IMR-90 (cell line): ENCODE measurements around the gene ANKFY1. TPM values are rescaled to one million over a fixed set of nuclear protein-coding genes. Genes with fewer than 3 reads are reported as not detected.

Experiments used
- ATAC-seq: fragments of 200-7000 bp; cut with Tn5 transposase; 2 replicates; pipeline ENCODE4 v1.9.1; 2020; ENCODE audit warnings: low read depth, mild to moderate bottlenecking, moderate library complexity
- BruUV-seq: library from RNA; stranded (reverse); fragments of 400-500 nt; replicated peaks from 2 replicates; lab custom pipeline; 2021; lab: Mats Ljungman, UMichigan
- CTCF ChIA-PET: fragments of 300-600 bp; formaldehyde crosslinking; extraction: SDS; loops from one replicate; lab custom pipeline; 2021; ENCODE audit warnings: antibody characterized with exemption; lab: Yijun Ruan, JAX
- POLR2A ChIA-PET: fragments of 300-600 bp; sonication (Branson Sonifier 250); formaldehyde crosslinking; loops from one replicate; lab custom pipeline; 2022; ENCODE audit warnings: antibody characterized with exemption; ENCODE audit not compliant: unreplicated experiment; lab: Charles Lee
- DNase-seq: peaks from one replicate; pipeline ENCODE4 v3.0.0; 2013
- H2AFZ ChIP-seq: replicated peaks from 2 replicates; pipeline ENCODE3; 2013; ENCODE audit warnings: low read length, mild to moderate bottlenecking; ENCODE audit not compliant: poor library complexity
- H2AK5ac ChIP-seq: 2 replicates; pipeline ENCODE4 v1.6.1; 2013; ENCODE audit warnings: low read depth, low read length, inconsistent platforms
- H2AK9ac ChIP-seq: replicated peaks from 2 replicates; pipeline ENCODE3; 2013; ENCODE audit warnings: mild to moderate bottlenecking, low read depth, low read length, moderate library complexity; ENCODE audit not compliant: poor library complexity
- H2BK120ac ChIP-seq: 2 replicates; pipeline ENCODE4 v1.6.1; 2013; ENCODE audit warnings: low read depth, low read length, inconsistent platforms
- H2BK15ac ChIP-seq: 3 replicates; pipeline ENCODE4 v1.6.1; 2013; ENCODE audit warnings: low read depth, low read length, inconsistent platforms
- H2BK20ac ChIP-seq: 2 replicates; pipeline ENCODE4 v1.6.1; 2013; ENCODE audit warnings: low read depth, mild to moderate bottlenecking, inconsistent platforms, low read length, moderate library complexity
- H2BK5ac ChIP-seq: 2 replicates; pipeline ENCODE4 v1.6.1; 2013; ENCODE audit warnings: mild to moderate bottlenecking, low read depth, low read length, inconsistent platforms; ENCODE audit not compliant: poor library complexity, severe bottlenecking
- H3K14ac ChIP-seq: replicated peaks from 2 replicates; pipeline ENCODE4 v1.6.1; 2013; ENCODE audit warnings: low read depth, low read length, inconsistent platforms
- H3K18ac ChIP-seq: 2 replicates; pipeline ENCODE4 v1.6.1; 2013; ENCODE audit warnings: low read depth, low read length, control low read depth
- H3K23ac ChIP-seq: 2 replicates; pipeline ENCODE4 v1.6.1; 2013; ENCODE audit warnings: low read depth, low read length, inconsistent platforms
- H3K27ac ChIP-seq: 2 replicates; pipeline ENCODE4 v1.5.1; 2013; ENCODE audit warnings: mild to moderate bottlenecking, control low read depth, low read length; ENCODE audit not compliant: insufficient read depth
- H3K27me3 ChIP-seq: 2 replicates; pipeline ENCODE4 v1.6.1; 2013; ENCODE audit warnings: low read length; ENCODE audit not compliant: control insufficient read depth, insufficient read depth
- H3K36me3 ChIP-seq: 2 replicates; pipeline ENCODE4 v1.6.1; 2013; ENCODE audit warnings: low read length, mixed read lengths; ENCODE audit not compliant: control insufficient read depth, insufficient read depth
- H3K4ac ChIP-seq: 2 replicates; pipeline ENCODE4 v1.6.1; 2013; ENCODE audit warnings: low read depth, low read length, inconsistent platforms
- H3K4me1 ChIP-seq: 2 replicates; pipeline ENCODE4 v1.6.1; 2013; ENCODE audit warnings: low read length, mixed read lengths; ENCODE audit not compliant: control insufficient read depth, insufficient read depth
- H3K4me2 ChIP-seq: 2 replicates; pipeline ENCODE4 v1.6.1; 2013; ENCODE audit warnings: low read depth, mild to moderate bottlenecking, control low read depth, low read length, moderate library complexity
- H3K4me3 ChIP-seq: 2 replicates; pipeline ENCODE4 v1.5.1; 2013; ENCODE audit warnings: low read depth, mild to moderate bottlenecking, control low read depth, low read length, moderate library complexity; ENCODE audit not compliant: insufficient read depth
- H3K56ac ChIP-seq: 2 replicates; pipeline ENCODE4 v1.6.1; 2013; ENCODE audit warnings: low read length, inconsistent platforms; ENCODE audit not compliant: insufficient read depth; ENCODE audit errors: extremely low read depth
- H3K79me1 ChIP-seq, 2 experiments: 2 replicates each; pipeline ENCODE4 v1.6.1; 2013; ENCODE audit warnings: low read length in 2 of 2, inconsistent platforms in 1 of 2, low read depth in 1 of 2
- H3K9ac ChIP-seq: 2 replicates; pipeline ENCODE4 v1.6.1; 2013; ENCODE audit warnings: low read depth, low read length, control low read depth
- H3K9me1 ChIP-seq: 2 replicates; pipeline ENCODE4 v1.6.1; 2013; ENCODE audit warnings: low read length, inconsistent platforms; ENCODE audit not compliant: insufficient read depth
- H3K9me3 ChIP-seq: 2 replicates; pipeline ENCODE4 v1.6.1; 2013; ENCODE audit warnings: low read length; ENCODE audit not compliant: control insufficient read depth, insufficient read depth
- H4K20me1 ChIP-seq: 2 replicates; pipeline ENCODE4 v1.6.1; 2013; ENCODE audit warnings: low read length, inconsistent platforms; ENCODE audit not compliant: insufficient read depth
- H4K5ac ChIP-seq: 2 replicates; pipeline ENCODE4 v1.6.1; 2013; ENCODE audit warnings: mild to moderate bottlenecking, low read depth, low read length, control low read depth
- H4K8ac ChIP-seq, 2 experiments: 2 replicates each; pipeline ENCODE4 v1.6.1; 2013; ENCODE audit warnings: low read depth in 2 of 2, low read length in 2 of 2, control low read depth in 1 of 2, inconsistent platforms in 1 of 2
- H4K91ac ChIP-seq: 2 replicates; pipeline ENCODE4 v1.6.1; 2013; ENCODE audit warnings: low read depth, low read length, inconsistent platforms; ENCODE audit not compliant: insufficient read depth
- BHLHE40 ChIP-seq: fragments of 150-350 bp; IDR thresholded peaks from 2 replicates; pipeline ENCODE4 v1.6.1; 2016; ENCODE audit warnings: mild to moderate bottlenecking, low read depth, low read length
- CEBPB ChIP-seq: IDR thresholded peaks from 2 replicates; pipeline ENCODE4 v1.6.1; 2012; ENCODE audit warnings: low read depth, low read length, improper control_type of control experiment
- CHD1 ChIP-seq: IDR thresholded peaks from 2 replicates; pipeline ENCODE4 v1.6.1; 2012; ENCODE audit warnings: low read depth, low read length, improper control_type of control experiment
- FOS ChIP-seq: fragments of 150-350 bp; IDR thresholded peaks from 2 replicates; pipeline ENCODE4 v1.6.1; 2016; ENCODE audit warnings: low read depth, low read length
- MAFK ChIP-seq: IDR thresholded peaks from 2 replicates; pipeline ENCODE4 v1.6.1; 2012; ENCODE audit warnings: low read depth, low read length, improper control_type of control experiment
- MAZ ChIP-seq: IDR thresholded peaks from 2 replicates; pipeline ENCODE4 v1.6.1; 2012; ENCODE audit warnings: low read depth, mild to moderate bottlenecking, low read length, improper control_type of control experiment, moderate library complexity, borderline replicate concordance
- MXI1 ChIP-seq: IDR thresholded peaks from 2 replicates; pipeline ENCODE4 v1.6.1; 2012; ENCODE audit warnings: low read depth, mild to moderate bottlenecking, low read length, moderate library complexity, borderline replicate concordance
- NFE2L2 ChIP-seq: fragments of 150-350 bp; IDR thresholded peaks from 2 replicates; pipeline ENCODE4 v1.6.1; 2016; ENCODE audit warnings: low read depth, mild to moderate bottlenecking, low read length
- POLR2A ChIP-seq: IDR thresholded peaks from 2 replicates; pipeline ENCODE4 v1.6.1; 2012; ENCODE audit warnings: mild to moderate bottlenecking, low read depth, low read length
- RAD21 ChIP-seq: IDR thresholded peaks from 2 replicates; pipeline ENCODE4 v1.6.1; 2012; ENCODE audit warnings: low read length, improper control_type of control experiment
- RCOR1 ChIP-seq: IDR thresholded peaks from 2 replicates; pipeline ENCODE4 v1.6.1; 2012; ENCODE audit warnings: mild to moderate bottlenecking, low read length, improper control_type of control experiment; ENCODE audit not compliant: insufficient replicate concordance
- RFX5 ChIP-seq: IDR thresholded peaks from 2 replicates; pipeline ENCODE4 v1.8.0; 2012; ENCODE audit warnings: low read depth, mild to moderate bottlenecking, low read length, moderate library complexity
- SMC3 ChIP-seq: fragments of 150-350 bp; IDR thresholded peaks from 2 replicates; pipeline ENCODE4 v1.6.1; 2016; ENCODE audit warnings: low read depth, mild to moderate bottlenecking, antibody characterized with exemption, low read length, moderate library complexity
- WGBS, 2 experiments: methylation state at CpG; one replicate each; pipeline versions ENCODE4 v1.1.5 to v1.1.7; 2013; ENCODE audit warnings: missing lambda C conversion rate in 2 of 2; ENCODE audit not compliant: insufficient read length in 1 of 2; ENCODE audit errors: extremely low coverage in 2 of 2; 5-methylcytosine and 5-hydroxymethylcytosine counted together
- dilution Hi-C: fragments of 300-500 bp; cut with HindIII; formaldehyde crosslinking; loops from one replicate; pipeline ENCODE4 v1.14.3; 2018; ENCODE audit warnings: low sequenced_read_pairs; ENCODE audit not compliant: unreplicated experiment
- in situ Hi-C: fragments of 300-500 bp; cut with MboI; formaldehyde crosslinking; loops from 3 replicates; pipeline ENCODE4 v1.14.3; 2019; ENCODE audit warnings: low sequenced_read_pairs, inconsistent platforms, mixed read lengths
- intact Hi-C: fragments of 100-400 bp; cut with micrococcal nuclease; formaldehyde crosslinking; loops from 2 replicates; pipeline ENCODE4 v1.10.0; 2022
- polyA plus RNA-seq, 3 experiments: library from polyadenylated mRNA; depleted of rRNA; stranded (reverse); fragments of >200 nt; gene quantifications; 2 replicates each; pipeline ENCODE4 v1.2.3, GENCODE V29; 2012; ENCODE audit warnings: low replicate concordance in 1 of 3
- total RNA-seq: library from RNA; depleted of rRNA; stranded (reverse); fragments of >200 nt; gene quantifications from 2 replicates; pipeline ENCODE4 v1.2.3, GENCODE V29; 2012
- TF ChIP-seq, protein P1 (sequence below): fragments of 150-350 bp; IDR thresholded peaks from 2 replicates; pipeline ENCODE4 v1.6.1; 2017; ENCODE audit warnings: mild to moderate bottlenecking, antibody characterized with exemption, low read length, low read depth
- TF ChIP-seq, protein P2 (sequence below): fragments of 150-350 bp; IDR thresholded peaks from 2 replicates; pipeline ENCODE4 v1.6.1; 2016; ENCODE audit warnings: low read depth, mild to moderate bottlenecking, low read length, moderate library complexity, borderline replicate concordance
- TF ChIP-seq, protein P3 (sequence below): conservative IDR thresholded peaks from 2 replicates; pipeline ENCODE4 v1.5.1; 2012; ENCODE audit warnings: mild to moderate bottlenecking, low read depth, low read length, improper control_type of control experiment

Gene ANKFY1
- total and polyA plus RNA-seq, 2 of the 4 experiments (the other 2 are of a cell fraction) = 32.3 to 48.9 TPM

DNA sequence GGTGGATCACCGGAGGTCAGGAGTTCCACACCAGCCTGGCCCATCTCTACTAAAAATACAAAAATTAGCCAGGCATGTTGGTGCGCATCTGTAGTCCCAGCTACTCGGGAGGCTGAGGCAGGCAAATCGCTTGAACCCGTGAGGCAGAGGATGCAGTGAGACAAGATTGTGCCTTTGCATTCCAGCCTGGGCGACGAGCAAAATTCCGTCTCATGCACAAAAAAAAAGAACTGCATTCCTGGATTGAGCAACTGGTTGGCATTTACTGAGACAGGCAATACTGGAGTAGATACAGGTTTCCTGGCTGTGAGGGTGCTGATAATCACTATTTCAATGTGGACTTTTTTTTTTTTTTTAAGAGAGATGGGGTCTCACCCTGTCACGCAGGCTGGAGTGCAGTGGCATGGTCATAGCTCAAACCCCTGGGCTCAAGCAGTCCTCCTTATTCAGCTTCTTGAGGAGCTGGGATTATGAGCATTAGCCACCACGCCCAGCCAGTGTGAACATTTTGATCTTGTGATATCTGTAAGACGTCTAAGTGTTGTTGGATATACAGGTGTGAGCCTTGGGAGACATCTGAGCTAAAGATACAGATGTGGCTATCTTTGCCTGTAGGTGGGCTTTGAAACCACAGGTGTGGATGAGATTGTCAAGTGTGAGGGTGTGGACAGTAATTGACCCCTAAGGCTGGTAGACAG, 115.0 kb downstream of the ANKFY1 start:
- dilution Hi-C loops = no loop called here
- DNase-seq = no peak
- POLR2A ChIA-PET = no interaction called here

More for the DNA sequence above, 115.0 kb downstream of the ANKFY1 start:
- H3K79me1 ChIP-seq = peaks cover 8 to 17% of the 10 kb centered on the region in 2 experiments
- in situ Hi-C loops = no loop called here
- CTCF ChIA-PET = no interaction called here
- no peak overlapping the region for H3K9ac ChIP-seq
- no peak overlapping the region; the same call in 1 of the 2 replicates for H2BK120ac ChIP-seq
- H3K27ac ChIP-seq = no peak overlapping the region
- no peak overlapping the region for H2BK20ac ChIP-seq
- peaks cover 13% of the 10 kb centered on the region for H3K9me1 ChIP-seq
- peak overlapping the region; percentile 3; the same call in 1 of the 2 replicates for H3K4ac ChIP-seq
- TF ChIP-seq SMC3 = no peak
- TF ChIP-seq RCOR1 = no peak
- TF ChIP-seq MAZ = no peak
- no peak for TF ChIP-seq RAD21
- no peak for TF ChIP-seq CHD1
- TF ChIP-seq POLR2A = no peak
- TF ChIP-seq CEBPB = no peak
- TF ChIP-seq, protein P1, sequence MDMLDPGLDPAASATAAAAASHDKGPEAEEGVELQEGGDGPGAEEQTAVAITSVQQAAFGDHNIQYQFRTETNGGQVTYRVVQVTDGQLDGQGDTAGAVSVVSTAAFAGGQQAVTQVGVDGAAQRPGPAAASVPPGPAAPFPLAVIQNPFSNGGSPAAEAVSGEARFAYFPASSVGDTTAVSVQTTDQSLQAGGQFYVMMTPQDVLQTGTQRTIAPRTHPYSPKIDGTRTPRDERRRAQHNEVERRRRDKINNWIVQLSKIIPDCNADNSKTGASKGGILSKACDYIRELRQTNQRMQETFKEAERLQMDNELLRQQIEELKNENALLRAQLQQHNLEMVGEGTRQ = no peak
- TF ChIP-seq, protein P2, sequence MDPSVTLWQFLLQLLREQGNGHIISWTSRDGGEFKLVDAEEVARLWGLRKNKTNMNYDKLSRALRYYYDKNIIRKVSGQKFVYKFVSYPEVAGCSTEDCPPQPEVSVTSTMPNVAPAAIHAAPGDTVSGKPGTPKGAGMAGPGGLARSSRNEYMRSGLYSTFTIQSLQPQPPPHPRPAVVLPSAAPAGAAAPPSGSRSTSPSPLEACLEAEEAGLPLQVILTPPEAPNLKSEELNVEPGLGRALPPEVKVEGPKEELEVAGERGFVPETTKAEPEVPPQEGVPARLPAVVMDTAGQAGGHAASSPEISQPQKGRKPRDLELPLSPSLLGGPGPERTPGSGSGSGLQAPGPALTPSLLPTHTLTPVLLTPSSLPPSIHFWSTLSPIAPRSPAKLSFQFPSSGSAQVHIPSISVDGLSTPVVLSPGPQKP = no peak
- TF ChIP-seq, protein P3, sequence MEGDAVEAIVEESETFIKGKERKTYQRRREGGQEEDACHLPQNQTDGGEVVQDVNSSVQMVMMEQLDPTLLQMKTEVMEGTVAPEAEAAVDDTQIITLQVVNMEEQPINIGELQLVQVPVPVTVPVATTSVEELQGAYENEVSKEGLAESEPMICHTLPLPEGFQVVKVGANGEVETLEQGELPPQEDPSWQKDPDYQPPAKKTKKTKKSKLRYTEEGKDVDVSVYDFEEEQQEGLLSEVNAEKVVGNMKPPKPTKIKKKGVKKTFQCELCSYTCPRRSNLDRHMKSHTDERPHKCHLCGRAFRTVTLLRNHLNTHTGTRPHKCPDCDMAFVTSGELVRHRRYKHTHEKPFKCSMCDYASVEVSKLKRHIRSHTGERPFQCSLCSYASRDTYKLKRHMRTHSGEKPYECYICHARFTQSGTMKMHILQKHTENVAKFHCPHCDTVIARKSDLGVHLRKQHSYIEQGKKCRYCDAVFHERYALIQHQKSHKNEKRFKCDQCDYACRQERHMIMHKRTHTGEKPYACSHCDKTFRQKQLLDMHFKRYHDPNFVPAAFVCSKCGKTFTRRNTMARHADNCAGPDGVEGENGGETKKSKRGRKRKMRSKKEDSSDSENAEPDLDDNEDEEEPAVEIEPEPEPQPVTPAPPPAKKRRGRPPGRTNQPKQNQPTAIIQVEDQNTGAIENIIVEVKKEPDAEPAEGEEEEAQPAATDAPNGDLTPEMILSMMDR = no peak
- TF ChIP-seq RFX5 = no peak
- TF ChIP-seq BHLHE40 = no peak
- TF ChIP-seq NFE2L2 = no peak
- TF ChIP-seq FOS = no peak
- no peak for TF ChIP-seq MAFK
- TF ChIP-seq MXI1 = no peak
- H2AK5ac ChIP-seq = peak overlapping the region; percentile 9; the same call in 1 of the 2 replicates
- no peak overlapping the region for H4K8ac ChIP-seq
- H4K20me1 ChIP-seq = no peaks in the 10 kb centered on the region
- no peaks in the 10 kb centered on the region for H3K27me3 ChIP-seq
- no TSS peak for BruUV-seq
- H2BK5ac ChIP-seq = no peak overlapping the region
- intact Hi-C loops = no loop called here
- no peak overlapping the region for H2AK9ac ChIP-seq
- no peak overlapping the region for H2AFZ ChIP-seq
- no peak overlapping the region for H2BK15ac ChIP-seq
- H3K9me3 ChIP-seq = no peaks in the 10 kb centered on the region
- no peak overlapping the region for H3K56ac ChIP-seq
- H3K4me1 ChIP-seq = peaks cover 9% of the 10 kb centered on the region
- ATAC-seq = no peak
- no peak overlapping the region for H3K23ac ChIP-seq
- no peak overlapping the region for H3K18ac ChIP-seq
- no peak overlapping the region for H3K4me3 ChIP-seq
- 94% methylated on average over 7 of the region's 11 CpGs; no CpG with 5 or more reads in 1 of the 2 experiments for WGBS, 2 experiments
- H3K4me2 ChIP-seq = no peak overlapping the region
- peaks cover 5% of the 10 kb centered on the region for H3K36me3 ChIP-seq
- no peak overlapping the region for H3K14ac ChIP-seq
- no peak overlapping the region for H4K5ac ChIP-seq
- no peak overlapping the region for H4K91ac ChIP-seq
